GM21576 (cell line): Measurements from ENCODE around the gene RPS6KA6.

Experiments used
- ATAC-seq: cut with Tn5 transposase; IDR thresholded peaks from one replicate; pipeline ENCODE4 v1.9.1; 2021; ENCODE audit warnings: mild to moderate bottlenecking, moderate library complexity; ENCODE audit not compliant: unreplicated experiment

The RPS6KA6 gene

DNA sequence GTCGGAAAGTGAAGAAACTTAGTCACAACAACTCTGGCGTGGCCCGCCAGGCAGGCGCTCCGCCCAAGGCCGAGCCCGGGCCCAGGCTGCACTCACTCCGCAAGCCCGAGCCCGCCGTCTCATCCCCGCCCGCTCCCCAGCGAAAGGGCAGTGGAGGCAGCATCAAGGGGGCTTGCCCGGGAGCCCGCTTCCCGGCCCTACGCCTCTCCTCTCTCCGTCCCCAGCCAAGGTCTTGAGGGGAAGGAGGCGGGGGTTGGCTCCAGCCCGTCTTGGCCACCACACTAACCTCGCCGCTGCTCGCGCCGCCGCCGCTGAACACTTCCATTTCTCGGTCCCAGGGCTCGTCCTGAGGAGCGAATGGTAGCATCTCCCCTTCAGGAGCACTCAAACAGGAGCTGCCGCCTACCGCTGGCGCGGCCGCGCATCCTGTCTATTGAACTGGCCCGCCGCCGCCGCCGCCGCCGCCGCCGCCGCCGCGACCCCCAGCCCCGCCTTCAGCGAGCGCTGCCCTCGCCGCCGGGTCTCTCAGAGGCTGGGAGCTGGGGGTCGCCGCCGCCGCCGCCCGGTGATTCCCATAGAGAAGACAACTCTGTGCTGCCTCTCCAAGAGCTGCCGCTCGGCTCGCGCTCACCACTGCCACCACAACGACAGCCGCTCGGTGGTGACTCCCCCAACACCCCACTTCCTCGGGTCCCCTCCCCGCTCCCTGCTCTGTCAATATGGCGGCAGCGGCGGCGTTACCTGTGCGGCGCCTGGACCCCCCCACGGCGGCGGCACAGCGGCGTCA, at the start of gene RPS6KA6:
Gene RPS6KA6 (minus strand): TSS at position 667 of the 787 bp plus-strand sequence. CDS start 300 bp downstream, at position 367.
- no peak for ATAC-seq

DNA sequence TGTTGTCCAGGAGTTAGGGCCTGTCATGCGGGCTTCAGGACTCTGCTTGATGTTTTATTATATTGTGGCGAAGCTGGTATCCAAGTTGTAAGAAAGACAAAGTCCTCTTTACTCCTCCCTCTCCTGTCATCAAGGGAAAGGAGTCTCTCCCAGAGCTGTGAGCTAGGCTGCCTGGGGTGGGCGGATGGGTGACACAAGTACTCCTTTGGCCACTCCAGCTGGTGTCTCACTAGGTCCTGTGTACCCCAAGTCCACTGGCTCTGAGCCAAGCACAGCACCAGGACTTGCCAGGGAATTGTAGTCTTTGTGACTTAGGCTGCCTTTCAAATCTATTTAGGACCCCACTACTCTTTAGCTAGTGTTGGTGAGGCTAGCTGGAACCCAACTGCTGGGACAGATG, 36.7 kb upstream of the RPS6KA6 start:
- ATAC-seq: no peak

DNA sequence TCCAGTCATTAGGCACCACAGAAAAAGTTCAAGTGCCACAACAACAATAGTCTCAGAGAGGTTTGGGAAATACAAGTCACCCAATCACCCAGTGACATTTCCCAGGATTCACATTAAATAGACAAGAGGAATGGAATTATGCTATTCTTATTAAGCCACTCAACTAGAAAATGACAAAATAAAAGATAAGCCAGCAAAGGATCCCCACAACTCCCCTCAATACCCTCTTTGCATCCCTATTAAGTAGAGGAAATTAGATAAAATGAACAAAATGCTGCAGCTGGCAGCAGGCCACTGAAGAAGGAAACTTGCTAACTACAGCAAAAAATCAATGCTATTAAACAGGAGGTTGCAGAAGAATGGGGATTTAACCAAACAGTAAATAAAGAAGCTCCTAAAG, 35.3 kb upstream of the RPS6KA6 start:
- ATAC-seq: no peak

DNA sequence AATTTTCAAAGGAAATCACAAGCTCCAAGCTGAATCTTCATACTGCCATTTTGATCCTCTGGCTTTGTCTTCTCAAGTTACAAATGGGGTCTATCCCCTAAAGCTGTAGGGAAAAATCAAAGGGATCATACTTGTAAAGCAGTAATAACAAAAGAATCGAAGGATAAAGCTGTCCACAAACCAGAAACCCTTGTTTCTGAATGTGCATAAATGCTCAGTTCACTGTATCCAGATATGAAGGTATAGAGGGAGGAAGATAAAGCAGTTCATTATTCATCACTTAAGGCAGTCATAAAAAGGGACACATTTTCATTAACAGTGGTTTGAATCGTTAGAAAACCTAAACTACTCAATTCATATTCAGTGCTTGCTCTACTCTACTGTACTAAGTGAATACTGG, 33.2 kb upstream of the RPS6KA6 start:
- no peak for ATAC-seq

DNA sequence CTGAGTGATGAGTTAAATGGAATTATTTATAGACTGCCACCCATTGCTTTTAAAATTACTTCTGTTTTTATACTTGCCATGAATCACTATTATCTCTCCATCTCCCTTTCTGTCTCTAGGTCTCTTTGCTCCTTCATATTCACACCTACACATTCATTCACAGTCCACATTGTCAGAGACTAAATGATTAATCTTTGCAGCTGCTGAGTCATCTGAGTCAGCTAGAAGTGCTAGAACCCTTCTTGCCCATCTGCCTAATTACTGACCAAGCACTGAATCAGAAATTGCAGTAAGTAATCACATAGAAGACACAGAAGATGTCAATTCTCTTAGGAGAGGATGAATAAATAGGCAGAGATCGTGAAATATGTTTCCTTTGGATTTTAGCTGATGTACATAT, 31.6 kb upstream of the RPS6KA6 start:
- no peak for ATAC-seq

DNA sequence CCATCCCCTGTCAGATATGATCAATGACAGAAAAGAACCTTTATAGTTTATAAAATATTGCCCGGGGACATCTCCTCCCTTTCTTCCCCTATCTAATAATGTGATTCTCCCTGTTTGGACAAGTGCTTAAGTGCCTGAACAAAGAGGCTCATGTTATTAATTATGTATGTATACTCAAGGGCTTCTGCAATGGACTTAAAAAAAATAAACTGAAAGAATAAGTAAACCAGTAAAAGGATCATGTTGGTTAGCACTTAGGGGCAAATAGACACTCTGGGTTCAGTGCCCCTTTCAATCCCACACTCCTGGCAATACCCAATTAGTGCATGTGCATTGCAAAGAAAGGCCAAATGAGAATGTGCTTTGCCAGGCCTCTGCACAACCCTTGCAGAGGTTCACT, 30.7 kb upstream of the RPS6KA6 start:
- ATAC-seq: no peak

DNA sequence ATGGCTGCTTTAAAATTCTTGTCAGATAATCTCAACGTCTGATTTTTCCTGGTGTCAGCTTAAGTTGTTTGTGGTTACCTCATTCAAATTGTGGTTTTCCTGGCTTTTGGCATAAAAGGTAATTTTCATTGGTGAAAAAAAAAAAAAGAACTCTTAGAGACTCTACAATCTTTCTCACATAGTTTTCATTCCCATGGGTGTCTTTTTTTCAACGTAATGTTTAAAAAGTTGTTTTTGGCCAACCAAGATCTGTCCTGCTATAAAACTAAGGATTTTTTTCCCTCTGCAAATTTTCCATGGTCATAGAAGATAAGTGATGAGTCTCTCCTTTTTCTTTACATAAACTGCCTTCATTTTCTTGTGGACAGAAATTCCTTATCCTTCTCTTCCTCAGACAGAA, 28.9 kb upstream of the RPS6KA6 start:
- ATAC-seq: no peak

DNA sequence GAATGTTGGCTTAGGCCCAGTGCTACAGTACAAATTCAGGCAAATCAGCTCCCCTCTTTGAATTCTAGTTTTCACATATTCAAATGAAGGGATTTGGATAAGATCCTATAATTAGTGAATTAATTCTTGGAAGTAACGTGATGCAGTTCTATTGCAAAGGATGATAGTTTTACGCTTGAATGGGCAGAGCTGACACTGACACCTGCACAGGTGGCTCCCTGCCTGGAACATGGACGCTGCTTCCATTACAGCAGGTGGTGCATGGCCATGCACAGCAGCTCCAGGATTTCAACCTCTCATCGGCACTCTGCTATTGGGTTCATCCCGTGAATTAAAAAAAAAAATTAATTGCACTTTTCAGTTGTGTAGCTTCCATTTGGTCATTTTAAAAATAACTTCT, 28.4 kb upstream of the RPS6KA6 start:
- no peak for ATAC-seq

DNA sequence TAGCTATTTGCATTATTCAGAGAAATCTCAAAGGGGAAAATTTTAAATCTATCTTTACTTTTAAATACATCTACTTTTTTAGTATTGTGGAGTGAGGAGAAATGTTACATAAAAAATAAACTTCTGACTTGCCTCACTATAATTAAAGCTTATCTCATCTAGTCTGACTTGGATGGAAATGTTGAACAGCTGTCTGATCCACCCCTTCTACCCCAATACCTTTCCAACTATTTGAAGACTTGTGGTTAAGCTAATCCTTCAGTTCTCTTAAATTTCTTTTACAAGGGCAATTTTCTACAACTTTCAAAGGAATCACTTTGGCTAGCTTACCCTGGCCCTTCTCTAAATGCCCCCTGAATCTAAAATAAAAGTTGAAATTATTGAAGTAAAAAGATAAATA, 17.3 kb upstream of the RPS6KA6 start:
- ATAC-seq: no peak

DNA sequence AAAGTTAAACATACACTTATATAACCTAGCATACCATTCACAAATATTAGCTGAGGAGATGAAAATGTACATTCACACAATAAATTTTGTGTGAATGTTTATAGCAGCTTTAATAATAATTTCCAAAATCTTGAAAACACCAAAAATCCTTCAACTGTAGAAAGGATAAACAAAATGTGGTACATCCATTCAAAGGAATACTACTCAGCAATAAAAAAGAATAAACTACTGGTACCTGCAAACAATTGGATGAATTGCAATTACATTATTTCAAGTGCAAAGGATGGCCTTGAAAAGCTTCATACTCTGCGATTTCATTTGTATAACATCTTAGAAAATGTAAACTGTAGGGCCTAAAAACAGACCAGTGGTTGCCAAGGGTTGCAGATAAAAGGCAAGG, 11.7 kb upstream of the RPS6KA6 start:
- no peak for ATAC-seq

DNA sequence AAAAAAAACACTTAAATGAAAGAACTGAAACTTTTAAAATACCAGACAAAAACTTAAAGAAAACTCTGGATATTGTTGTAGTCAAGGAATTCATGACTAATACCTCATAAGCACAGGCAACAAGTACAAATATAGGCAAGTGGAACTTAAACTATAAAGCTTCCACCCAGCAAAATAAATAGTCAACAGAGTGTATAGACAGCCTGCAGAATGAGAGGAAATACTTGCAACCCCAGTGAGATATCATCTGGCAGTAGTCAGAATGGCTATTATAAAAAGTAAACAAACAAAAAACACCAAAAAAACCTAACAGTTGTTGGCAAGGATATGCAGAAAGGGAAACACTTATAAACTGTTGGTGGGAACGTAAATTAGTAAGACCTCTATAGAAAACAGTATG, 9.6 kb upstream of the RPS6KA6 start:
- no peak for ATAC-seq

DNA sequence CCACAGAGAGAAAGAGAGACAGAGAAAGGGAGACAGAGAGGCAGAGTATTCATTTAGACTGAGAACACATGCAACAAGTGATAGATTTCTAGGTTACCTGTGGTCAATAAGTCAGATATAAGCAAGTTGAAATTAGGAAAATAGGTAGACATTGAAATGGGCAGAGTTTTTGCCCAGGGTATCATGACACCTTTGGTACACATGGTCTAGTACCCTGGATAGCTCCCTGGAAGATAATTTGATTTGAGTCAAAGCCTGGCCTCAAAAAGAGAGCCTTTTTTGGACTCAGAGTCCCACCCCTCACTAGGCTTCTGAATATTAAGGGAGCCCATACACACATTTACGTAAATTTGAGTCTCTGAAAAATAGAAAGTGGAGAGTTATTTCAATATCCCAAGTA, 4.0 kb upstream of the RPS6KA6 start:
- no peak for ATAC-seq

DNA sequence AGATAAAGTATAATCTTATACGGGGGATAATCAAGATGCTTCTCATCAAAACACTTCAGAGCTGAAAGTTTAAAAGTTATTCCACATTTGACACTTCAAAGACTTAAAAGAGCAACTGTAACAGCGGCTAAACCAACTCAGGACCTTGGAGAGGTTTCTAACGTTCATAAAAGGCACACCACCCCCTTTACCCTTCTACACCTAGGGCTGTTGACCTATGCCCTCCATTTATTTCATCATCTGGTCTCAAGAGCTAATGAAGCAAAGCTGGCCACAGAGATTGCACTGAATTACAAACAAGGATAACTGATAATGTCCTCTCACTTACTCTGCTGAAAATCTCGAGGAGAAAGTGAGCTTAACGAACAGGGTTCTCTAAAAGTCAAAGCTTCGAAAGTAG, 1.1 kb upstream of the RPS6KA6 start:
- no peak for ATAC-seq

DNA sequence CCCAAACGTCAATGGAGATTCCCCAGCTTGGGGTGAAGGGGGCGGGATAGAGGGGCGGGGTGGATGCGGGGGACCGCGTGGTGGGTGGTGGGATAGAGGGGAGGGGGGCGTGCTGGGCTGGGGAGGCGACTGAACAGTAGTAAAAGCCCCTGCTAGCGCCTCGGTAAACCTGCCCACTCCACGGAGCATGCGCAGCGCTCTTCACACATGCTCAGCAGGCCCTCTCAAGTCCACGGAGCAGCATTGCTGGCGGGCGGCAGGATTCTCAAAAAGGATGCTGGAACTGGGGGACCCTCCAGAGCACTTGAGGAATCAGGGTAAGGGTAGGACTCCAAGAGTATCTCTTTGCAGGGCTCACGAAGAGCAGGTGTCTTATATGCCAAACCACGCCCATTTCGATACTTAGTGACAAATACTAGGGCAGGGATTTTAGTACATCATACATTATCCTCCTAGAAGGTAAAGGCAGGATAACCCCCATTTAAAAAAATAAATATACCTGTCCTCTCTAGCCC, 378 bp upstream of the RPS6KA6 start:
- ATAC-seq: no peak

DNA sequence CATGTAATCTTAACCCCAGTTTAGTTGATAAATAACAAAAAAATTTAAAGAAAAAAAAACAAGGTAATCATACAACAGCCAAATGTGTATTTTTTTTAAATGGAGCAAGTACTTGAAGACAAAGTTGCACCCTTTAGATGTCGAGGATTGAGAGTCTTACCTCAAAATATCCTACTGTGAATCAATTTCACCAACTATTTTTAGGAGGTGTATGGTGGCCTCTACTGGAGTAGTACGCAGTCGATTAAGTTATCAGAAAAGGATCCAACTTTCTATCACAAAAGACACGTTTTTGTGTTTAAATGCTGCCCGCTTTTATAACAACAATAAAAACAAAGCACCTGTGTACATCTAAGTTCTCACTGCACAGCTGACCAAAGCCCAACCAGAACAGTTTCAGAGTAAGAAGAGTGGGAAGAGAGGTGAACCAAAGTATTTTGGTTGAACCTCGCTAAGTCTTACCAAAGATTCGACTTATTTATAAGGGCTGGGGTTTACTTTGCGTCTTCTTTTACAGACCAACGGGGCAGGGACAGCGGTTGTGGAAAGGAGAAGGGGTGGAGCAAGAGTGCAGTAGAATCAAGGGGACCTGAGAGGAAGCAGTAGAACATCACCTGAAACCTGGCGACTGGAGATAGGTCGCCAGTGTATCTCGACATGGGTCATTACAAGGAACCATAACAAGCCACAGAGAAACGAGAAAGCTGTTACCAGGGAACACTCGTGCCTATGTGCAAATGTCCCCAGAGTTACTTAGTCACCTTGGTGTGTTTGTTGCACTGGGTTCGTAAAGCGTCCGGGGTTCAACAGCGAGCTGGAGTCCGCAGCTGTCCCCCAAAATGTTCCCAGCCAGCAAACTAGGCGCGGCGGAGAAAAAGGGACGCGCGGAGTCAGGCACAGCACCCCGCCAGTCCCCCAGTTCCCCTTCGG, 1.1 kb downstream of the RPS6KA6 start:
- no peak for ATAC-seq

DNA sequence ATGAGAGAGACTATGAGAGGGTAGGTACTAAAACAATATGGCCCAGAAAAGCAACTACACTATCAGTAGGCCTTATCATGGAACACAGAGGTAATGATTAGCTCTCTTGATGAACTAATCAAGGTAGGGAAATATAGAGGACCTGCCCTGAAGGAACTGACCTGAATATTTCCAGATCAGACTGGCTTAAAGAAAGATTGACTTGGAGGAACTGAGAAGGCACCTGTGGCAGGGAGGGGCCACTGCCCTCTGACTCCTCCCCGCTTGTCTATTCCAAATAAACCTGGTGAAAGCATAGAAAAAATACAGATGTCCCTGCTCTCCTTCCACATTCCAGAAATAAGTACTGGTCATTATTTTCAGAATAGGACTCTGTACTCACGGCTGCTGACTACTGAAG, 5.5 kb downstream of the RPS6KA6 start:
- no peak for ATAC-seq

DNA sequence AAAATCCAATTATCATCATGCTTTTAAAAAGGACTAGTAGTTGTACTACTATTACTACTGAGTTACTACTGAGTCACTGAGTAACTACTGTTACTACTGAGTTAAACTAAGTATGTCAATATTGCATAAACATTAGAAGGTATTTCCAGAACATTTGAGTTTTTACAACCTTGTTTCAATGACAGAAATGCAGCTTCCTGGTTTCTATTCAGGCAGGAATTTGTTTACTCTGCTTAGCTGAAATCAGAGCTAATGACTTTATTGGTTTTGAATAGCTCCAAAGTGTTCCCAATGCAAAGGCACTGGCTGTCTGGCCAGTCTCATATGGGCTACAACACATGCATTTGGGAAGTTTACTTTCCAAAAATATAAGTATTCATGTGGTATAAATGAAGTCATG, 12.0 kb downstream of the RPS6KA6 start:
- no peak for ATAC-seq

DNA sequence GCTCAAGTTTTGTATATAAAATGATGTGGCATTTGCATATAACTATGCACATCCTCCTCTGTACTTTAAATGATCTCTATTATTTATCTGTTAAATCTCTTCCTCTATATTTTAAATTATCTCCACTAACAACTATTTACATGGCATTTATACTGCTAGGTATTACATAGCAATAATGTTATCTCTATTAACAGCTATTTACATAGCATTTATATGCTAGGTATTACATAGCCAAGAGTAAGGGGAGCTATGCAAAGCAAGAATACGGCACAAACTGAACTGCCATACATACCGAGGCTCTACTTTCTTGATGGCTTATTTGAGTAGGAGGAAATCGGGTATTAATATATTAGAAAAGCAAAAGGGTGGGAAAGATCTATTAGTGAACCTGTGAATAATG, 12.7 kb downstream of the RPS6KA6 start:
- ATAC-seq: no peak

DNA sequence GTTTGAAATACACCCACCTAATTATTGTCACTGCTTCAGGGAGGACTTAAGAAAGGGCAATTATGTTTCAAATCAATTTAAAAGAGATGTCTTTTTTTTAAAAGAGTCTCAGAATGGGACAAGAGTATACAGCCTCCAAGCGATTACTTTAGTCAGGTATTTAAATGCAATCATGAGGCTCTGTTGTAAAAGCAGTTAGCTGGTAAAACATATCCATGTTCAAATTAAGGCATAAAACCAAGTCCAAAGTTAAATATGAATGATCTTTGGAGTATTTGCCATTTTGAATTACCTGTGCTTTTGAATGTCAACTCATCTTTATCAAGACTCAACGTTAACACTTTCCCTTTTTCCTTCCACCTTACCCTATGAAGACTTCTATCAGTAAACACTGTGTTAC, 13.7 kb downstream of the RPS6KA6 start:
- ATAC-seq: no peak

DNA sequence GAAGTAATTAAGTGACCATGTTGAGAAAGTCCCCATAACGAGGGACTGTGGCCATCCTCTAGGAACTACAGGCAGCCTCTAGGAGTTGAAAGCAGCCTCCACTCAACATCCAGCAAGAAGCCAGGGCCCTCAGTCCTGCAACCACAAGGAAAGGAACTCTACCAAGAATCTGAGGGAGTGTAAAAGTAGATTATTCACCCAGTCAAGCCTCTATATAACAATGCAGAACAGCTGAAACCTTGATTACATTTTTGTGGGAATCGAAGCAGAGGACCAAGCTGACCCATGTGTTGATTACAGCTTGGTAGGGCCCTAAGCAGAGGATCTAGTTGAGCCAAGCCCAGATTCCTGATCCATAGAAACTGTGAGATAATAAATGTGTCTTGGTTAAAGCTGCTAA, 17.1 kb downstream of the RPS6KA6 start:
- ATAC-seq: no peak

DNA sequence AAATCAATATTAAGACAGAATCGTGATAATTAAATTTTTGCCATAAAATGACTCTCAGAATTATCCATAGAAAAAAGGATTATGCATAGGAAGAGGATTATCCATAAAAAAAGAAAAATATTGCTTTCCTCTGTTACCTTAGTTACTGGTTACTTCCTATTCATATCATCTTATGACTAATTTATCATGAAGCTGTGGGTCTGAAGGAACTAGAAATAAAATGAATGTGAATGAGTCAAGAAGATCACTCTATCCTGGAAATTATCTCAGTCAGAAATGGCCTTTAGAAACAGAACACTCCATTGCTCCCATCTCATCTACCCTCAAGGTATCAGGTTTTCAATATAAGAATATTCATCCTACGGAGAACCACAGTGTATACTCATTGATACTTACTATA, 19.4 kb downstream of the RPS6KA6 start:
- no peak for ATAC-seq

DNA sequence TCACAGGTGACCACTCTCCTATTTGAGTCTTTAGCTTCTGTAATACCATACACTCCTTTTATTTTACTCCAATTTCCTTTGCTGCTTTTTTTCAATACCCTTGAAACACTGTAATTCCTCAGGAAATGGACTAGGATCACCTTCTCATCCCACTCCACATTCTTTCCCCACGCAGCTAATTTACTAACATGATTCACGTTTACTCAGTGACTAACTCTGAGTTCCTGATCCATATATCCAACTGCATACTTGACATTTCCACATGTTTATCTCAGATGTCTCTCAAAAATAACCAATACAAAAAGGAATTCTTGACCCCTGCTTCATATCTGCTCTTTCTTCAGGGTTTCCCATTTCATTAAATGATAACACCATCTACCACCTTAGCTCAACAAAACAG, 19.9 kb downstream of the RPS6KA6 start:
- no peak for ATAC-seq
